OCI-M2 (cell line): ENCODE data around the gene ARAP1.

Experiments used
- DNase-seq: peaks from one replicate; lab custom pipeline; 2025; ENCODE audit not compliant: unreplicated experiment; lab: John Stamatoyannopoulos, UW

ARAP1 gene

GRCh38 chr11:72725724-72726028 is 26.5 kb downstream of the ARAP1 start:
- DNase-seq: no peak

DNA sequence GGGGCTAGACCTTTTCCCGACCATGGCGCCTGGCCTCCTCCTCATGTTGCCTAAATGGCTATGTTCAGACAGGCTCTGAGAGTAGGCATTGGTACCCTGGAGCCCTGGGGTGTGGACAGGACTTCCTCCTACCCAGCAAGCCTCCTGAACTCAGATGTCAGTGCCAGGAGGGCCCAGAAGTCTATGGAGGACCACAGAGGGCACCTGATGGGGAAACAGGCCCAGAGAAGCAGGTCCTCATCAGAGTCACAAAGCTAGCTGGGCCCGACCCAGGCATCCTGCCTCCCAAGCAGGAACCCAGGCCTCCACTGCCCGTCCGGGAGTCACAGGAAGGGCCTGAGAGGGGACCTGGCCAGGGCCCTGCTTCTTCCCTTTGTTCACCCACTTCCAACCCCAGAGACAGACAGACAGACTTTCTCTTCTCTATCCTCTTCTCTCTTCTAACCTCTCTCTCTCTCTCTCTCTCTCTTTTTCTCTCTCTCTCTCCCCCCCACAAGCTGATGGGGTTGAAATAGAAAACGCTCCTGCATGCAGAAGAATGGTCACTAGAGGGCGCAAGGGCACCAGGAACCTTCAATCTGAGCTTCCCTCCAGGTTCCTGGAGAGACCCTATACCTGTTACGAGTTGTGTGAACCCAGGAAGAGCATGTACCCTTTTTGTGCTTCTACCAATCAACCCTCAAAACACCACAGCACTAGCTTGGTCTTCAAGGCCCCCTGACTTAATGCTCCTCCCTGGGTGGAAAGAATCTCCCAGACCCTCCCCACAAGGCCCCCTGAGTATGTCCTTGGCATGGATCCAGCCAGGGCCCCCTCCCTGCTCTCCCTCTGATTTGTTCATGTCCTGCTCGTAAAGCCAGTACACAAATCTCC is 27.1 kb downstream of the ARAP1 start:
- DNase-seq: no peak

- no peak for DNase-seq
Measured at GRCh38 chr11:72724021-72724551, 28.1 kb downstream of the ARAP1 start.

DNA sequence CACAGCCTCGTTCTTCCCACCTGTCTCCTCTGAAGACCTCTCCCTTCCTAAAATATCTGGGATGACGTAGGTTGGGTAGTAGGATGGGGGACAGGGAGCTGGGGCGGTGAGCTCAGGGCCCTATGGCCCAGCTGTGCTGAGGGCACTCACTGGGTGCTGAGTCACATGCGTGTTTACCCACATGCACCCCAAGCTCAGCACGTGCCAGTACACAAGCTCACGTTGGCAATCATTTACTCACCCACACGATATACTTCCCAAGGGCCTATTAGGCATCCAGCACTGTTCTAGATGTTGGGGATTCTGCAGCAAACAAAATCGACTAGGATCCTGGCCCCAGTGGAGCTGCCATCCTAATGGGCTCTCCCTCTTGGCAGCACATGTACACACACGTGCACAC is 28.7 kb downstream of the ARAP1 start:
- DNase-seq: no peak

DNA sequence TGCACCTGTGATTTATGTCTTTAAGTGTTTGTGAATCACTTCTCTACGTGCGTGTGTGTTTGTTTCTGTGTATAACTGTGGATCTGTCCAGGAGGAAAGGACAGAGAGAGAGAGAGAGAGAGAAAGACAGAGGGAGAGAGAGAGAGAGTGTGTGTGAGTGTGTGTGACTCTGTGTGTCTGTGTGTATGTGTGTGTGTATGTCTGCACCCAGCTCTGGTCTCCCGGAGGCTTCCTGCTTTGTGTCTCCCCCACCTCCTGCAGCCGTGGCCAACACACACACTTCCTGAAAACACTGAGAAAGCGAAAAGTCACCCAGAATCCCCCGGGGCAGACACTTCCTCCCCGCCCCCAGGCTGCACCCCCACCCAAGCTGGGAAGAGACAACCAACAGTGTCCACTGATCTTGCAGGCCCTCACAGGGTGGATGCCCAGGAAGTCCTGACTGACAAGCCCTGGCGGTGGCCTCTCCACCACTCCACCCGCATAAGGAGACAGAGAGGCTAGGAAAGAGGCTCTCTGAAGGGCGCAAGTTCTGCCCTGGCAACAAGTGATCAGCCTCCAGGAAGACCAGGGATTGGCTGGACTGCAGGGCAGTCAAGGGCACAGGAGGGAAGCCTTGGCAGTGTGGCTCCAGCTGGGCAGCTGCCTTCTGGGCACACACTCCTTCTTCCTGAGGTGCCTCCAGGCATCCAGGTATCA is 30.0 kb downstream of the ARAP1 start:
- DNase-seq: peak; percentile 63

- DNase-seq: no peak
Measured at GRCh38 chr11:72721689-72722049, 30.5 kb downstream of the ARAP1 start.

DNA sequence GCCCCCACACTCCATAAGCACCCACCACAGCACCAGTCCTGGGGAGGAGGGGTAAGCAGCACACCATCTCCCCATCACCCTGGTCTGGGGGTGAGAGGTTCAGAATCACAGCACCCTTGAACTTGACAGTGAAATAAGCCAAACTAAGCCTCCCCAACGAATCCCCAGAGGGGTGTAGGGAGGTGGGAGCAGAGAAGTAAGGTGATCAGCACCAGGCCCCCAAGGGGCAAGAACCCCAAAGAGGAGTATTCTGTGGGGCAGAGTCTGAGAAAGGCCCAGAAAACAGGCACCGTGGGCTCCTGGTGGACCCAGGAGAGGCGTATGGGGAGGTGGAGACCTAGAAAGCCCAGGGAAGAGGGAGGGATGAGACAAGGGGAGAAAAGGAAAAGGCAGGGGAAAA is 30.9 kb downstream of the ARAP1 start:
- DNase-seq: no peak

GRCh38 chr11:72720784-72721183 is 31.4 kb downstream of the ARAP1 start:
- no peak for DNase-seq

GRCh38 chr11:72720047-72720446 is 32.2 kb downstream of the ARAP1 start:
- no peak for DNase-seq

GRCh38 chr11:72719551-72719950 is 32.7 kb downstream of the ARAP1 start:
- no peak for DNase-seq

DNA sequence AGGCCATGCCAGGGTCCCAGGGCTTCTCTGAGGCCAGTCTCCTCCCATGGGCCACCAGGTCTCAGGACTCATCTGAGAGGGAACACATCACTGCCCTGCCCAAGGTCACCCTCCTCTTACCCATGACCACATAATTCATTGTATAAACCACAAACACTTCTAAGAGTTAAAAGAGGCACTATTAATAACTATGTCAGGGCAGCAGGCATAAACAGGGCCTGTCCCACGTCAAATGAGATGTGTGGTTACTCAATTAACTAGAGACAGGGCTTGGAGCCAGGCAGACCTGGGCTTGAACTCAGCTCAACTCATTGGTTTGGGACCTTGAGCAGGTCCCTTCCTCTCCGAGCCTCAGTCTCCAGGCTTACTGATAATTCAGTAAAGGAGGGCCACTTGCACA is 33.1 kb downstream of the ARAP1 start:
- no peak for DNase-seq

- DNase-seq: no peak
Measured at GRCh38 chr11:72718101-72718501, 34.1 kb downstream of the ARAP1 start.

DNA sequence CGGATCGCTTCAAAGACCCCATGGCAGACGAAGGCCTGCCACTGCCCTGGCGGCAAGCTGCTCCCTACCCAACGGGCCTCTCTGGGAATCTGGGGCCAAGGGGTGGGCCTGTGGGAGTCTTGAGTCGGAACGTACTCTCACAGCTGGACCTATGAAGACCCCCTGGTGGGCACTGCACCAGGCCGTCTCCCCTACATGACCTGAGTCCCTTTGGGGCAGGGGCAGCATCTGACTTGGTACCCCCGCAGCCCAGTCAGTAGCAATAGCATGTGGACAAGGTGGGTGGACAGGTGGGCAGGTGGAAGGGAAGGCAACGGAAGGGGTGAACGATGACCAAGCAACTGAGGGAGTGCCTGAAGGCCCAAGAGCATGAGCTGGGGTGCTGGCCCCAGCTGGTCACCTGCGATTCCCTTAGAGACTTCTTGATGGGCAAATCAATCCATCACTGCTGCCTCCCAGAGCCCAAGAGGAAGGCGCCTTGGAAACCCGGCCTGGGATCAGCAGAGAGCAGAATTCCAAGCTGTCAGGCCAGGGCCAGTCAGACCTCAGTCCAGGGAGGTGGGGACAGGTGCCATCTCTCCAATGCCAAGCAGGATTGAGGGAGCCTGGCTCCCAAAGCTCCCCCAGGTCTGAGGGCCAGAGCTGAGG is 35.3 kb downstream of the ARAP1 start:
- no peak for DNase-seq

GRCh38 chr11:72716290-72716689 is 35.9 kb downstream of the ARAP1 start:
- DNase-seq: no peak

GRCh38 chr11:72712841-72713240 is 39.4 kb downstream of the ARAP1 start:
- DNase-seq: no peak

DNA sequence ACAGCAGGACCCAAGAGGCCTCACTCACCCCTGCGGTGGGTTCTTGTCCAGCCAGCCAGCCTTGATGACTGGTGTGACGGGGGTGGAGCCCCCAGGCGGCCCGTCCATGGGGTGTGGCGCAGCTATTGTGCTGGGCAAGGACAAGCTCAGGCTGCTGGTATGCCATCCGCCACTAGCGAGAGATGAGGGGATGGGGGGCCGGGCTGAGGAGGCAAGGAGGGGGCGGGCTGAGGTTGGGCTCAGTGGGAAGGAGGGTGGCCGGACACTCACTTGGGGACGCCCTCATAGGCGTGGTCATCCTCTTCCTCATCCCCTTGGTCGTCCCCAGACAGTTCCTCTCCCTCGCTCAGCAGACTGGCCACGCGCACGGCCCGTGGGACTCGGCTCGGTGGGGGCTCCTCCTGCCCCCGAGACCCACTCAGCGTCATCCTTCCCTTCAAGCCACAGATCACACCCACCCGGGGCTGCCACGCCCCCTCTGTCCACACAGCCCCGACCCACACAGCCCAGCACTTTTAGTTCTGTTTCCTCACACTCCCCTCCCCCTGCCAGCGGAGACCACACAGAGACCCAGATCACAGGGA is 39.9 kb downstream of the ARAP1 start:
- DNase-seq: no peak

DNA sequence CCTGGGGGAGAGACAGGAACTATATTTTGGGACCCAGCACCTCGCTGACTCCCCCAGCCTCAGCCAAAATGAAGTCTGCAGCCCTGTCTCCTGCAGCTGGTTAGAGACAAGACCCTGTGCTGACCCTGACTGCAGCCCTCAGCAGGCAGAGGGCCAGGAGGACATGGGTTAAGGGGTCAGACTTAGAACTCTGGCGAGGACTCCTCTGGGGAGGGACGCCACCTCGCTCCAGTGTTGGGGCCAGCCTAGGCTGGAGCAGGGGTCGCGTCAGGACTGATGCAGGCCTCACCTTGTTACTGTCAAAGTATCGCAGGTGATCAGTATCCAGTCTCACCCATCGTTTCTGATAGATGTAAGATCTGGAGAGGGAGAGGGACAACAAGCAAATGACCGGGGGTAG is 41.1 kb downstream of the ARAP1 start:
- DNase-seq: no peak

- DNase-seq: no peak
Measured at GRCh38 chr11:72710278-72710677, 41.9 kb downstream of the ARAP1 start.

- DNase-seq: no peak
Measured at GRCh38 chr11:72709478-72710238, 42.5 kb downstream of the ARAP1 start.

DNA sequence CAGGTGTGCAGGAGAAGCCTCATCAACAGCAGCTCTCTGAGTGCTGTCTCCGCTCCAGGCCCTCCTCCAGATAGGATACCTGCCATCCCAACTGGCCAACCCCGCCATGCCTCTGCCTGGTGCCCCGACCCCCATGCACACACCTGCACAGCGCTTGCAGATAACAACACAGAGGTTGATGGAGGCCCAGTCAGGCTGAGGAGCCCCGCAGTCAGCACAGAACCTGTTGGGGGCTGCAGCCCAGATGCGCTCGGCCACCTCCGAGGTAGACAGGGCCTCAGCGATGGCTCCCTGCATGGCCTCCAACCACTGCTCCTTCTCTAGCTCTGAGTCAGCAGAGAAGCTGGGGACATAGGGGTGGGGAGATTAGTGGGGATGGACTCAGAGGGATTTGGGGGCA is 45.2 kb downstream of the ARAP1 start:
- DNase-seq: no peak

- DNase-seq: no peak
Measured at GRCh38 chr11:72706579-72706978, 45.6 kb downstream of the ARAP1 start.
